RWPE2 (cell line): ENCODE results near the gene TMEM44.

ENCODE experiments used
- ATAC-seq: fragments of 200-7000 bp; cut with Tn5 transposase; 3 replicates; pipeline ENCODE4 v1.9.1; 2021; ENCODE audit warnings: low read depth
- DNase-seq: peaks from one replicate; pipeline ENCODE4 v3.0.0-alpha.2; 2020; ENCODE audit warnings: low spot score
- H3K27ac ChIP-seq: fragments of 450-650 bp; 2 replicates; pipeline ENCODE4 v1.5.1; 2017; ENCODE audit warnings: mild to moderate bottlenecking; ENCODE audit not compliant: poor library complexity, severe bottlenecking
- H3K27me3 ChIP-seq: fragments of 250-450 bp; sonication (Bioruptor Pico); 2 replicates; pipeline ENCODE4 v1.5.1; 2021; ENCODE audit warnings: mild to moderate bottlenecking, moderate library complexity; ENCODE audit not compliant: insufficient read depth, poor library complexity, severe bottlenecking
- H3K36me3 ChIP-seq: fragments of 250-450 bp; sonication (Bioruptor Pico); 2 replicates; pipeline ENCODE4 v1.5.1; 2020; ENCODE audit warnings: low read depth, mild to moderate bottlenecking, moderate library complexity
- H3K4me1 ChIP-seq: fragments of 250-450 bp; sonication (Bioruptor Pico); 2 replicates; pipeline ENCODE4 v1.5.1; 2021; ENCODE audit warnings: mild to moderate bottlenecking, moderate library complexity; ENCODE audit not compliant: insufficient read depth, poor library complexity, severe bottlenecking
- H3K4me3 ChIP-seq: fragments of 250-450 bp; sonication (Bioruptor Pico); 2 replicates; pipeline ENCODE4 v1.5.1; 2021; ENCODE audit warnings: mild to moderate bottlenecking, moderate library complexity; ENCODE audit not compliant: severe bottlenecking
- H3K9me3 ChIP-seq: fragments of 250-450 bp; sonication (Bioruptor Pico); 2 replicates; pipeline ENCODE4 v1.5.1; 2021; ENCODE audit warnings: mild to moderate bottlenecking, moderate library complexity; ENCODE audit not compliant: severe bottlenecking
- CTCF ChIP-seq: fragments of 450-650 bp; IDR thresholded peaks from one replicate; pipeline ENCODE4 v1.5.1; 2017; ENCODE audit warnings: mild to moderate bottlenecking, moderate library complexity; ENCODE audit not compliant: poor library complexity, severe bottlenecking

The TMEM44 gene

DNA sequence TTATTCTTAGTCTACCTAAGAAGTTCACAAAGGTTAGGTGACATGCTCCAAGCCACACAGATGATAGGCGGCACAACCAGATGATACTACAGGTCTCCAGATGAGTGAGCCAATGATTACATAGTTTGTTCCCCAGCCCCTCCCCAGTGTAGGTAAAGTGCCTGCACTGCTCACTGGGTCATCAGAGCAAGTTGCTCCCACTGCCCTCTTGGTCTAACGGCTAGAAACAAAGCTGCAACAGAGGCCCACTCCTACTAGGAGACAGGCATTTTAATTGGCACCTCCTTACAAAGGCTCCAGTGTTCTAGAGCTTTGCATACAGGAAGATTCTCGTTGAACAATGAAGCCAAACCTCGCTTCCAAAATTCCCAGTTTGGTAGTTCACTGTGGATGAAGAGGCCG lies 47.3 kb downstream of the TMEM44 start:
- ATAC-seq = no peak
- H3K27ac ChIP-seq = no peak overlapping the region
- peaks cover 5% of the 10 kb centered on the region for H3K36me3 ChIP-seq
- no peak for TF ChIP-seq CTCF
- H3K9me3 ChIP-seq = no peaks in the 10 kb centered on the region
- H3K27me3 ChIP-seq = no peaks in the 10 kb centered on the region
- H3K4me1 ChIP-seq = peaks cover 10% of the 10 kb centered on the region
- H3K4me3 ChIP-seq = no peak overlapping the region
- no peak for DNase-seq

DNA sequence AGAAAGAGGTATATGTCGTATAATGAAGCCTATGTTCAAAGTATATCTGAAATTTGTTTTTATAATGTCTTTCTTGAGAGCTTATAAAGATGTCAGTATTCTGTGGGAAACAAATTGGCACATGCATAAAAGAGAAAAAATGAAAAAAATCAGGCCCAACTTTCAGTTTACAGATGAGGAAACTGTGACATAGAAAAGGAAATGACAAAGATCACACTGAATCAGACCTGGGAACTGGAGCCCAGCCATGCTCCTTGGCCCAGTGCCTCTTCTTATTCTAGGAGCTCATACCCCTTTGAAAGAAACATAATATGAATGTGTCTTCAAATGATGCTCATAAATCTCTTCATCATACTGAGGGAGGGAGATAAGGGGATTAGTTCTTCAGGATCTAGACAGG lies 48.4 kb downstream of the TMEM44 start:
- H3K4me1 ChIP-seq = peaks cover 10% of the 10 kb centered on the region
- peak overlapping the region; percentile 54 for H3K27ac ChIP-seq
- no peaks in the 10 kb centered on the region for H3K27me3 ChIP-seq
- peaks cover 5% of the 10 kb centered on the region for H3K36me3 ChIP-seq
- no peak for TF ChIP-seq CTCF
- H3K9me3 ChIP-seq = no peaks in the 10 kb centered on the region
- DNase-seq (no peak), ATAC-seq (no peak)
- H3K4me3 ChIP-seq = no peak overlapping the region

DNA sequence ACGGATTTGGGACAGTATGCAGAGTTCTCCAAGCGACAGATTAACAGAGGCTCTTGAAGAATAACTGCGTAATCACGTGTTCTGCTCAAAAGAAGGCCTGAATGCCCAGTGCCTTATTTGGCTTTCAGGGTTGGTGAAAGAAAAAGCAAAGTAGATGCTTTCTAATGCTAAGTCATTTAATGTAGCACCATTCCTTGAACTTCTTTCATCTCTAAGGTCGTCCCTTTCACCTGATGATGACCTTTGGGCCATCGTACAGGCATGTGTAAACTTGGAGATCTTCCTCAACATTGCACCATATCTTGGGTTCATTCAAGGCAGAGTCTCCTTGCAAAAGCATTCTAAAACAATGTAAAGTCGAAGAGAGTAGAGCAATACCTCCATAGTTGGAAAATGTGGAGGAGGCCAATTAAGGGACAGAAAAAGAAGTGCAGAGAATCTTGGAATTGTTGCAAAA lies 48.9 kb downstream of the TMEM44 start:
- Histone ChIP-seq H3K4me3 (peak overlapping the region; percentile 56), H3K27ac (peak overlapping the region; percentile 54), H3K27me3 (no peaks in the 10 kb centered on the region), H3K4me1 (peaks cover 10% of the 10 kb centered on the region), H3K9me3 (no peaks in the 10 kb centered on the region), H3K36me3 (peaks cover 5% of the 10 kb centered on the region)
- TF ChIP-seq CTCF = no peak
- DNase-seq (no peak), ATAC-seq (no peak; the same call in 2 of the 3 replicates)

DNA sequence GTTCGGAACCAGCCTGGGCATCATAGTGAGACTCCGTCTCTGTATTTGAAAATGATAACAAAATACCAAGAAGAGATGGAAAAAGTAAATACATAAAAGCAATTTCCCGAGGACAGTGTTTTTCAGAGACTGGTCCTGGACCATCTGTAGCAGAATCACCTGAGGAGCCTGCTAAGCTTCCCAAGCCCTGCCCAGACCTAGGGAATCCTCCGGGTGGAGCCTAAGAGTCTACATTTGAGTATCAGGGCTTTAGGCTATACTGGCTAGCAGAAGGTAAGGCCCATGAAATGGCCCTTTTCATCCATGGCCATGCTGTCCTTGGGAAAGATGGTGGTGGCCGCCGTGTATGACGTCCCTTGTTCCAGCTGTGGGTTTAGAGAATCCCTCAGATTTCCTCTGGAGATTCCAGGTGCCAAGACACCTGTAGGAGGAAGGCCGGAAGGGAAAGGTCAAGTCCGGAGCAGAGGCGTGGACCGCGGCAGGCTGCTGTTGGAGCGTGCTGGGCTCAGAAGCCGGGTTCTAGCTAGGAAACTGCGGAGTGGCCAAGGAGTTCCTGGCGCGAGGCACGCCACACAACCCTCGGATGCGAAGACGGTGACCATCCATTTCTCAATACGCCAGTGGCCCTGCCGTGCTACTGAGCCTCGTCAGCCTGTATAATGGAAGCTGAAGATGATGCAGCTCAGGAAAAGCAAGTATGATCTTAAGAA lies 50.9 kb downstream of the TMEM44 start:
- ATAC-seq (no peak), DNase-seq (no peak)
- Histone ChIP-seq H3K36me3 (peaks cover 5% of the 10 kb centered on the region), H3K4me3 (no peak overlapping the region), H3K27me3 (no peaks in the 10 kb centered on the region), H3K4me1 (peaks cover 19% of the 10 kb centered on the region), H3K27ac (no peak overlapping the region), H3K9me3 (no peaks in the 10 kb centered on the region)
- no peak for TF ChIP-seq CTCF

DNA sequence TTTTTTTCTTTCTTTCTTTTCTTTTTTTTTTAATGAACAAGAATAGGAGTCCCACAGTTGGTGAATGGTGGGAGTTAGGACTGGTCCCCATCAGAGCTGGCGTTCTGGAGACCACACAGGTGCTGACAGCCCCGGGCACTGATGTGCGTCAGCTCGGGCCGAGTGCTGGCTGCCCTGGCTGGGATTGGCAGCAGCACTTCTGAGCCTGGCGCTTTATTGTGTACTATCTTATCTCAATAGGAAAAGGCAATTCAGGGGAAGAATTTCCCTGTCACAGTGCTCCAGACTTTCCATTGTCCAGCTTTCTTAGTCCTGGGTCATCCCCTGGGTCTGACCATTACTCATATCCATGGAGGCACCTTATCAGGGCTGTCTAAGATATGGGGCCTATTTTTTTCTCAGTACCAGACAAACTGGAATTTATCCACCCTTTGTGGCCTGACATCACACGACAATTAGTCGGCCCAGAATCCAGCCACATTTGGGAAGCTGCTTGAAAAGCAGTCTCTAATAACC lies 54.1 kb downstream of the TMEM44 start:
- H3K4me1 ChIP-seq = peaks cover 28% of the 10 kb centered on the region
- ATAC-seq = no peak
- no peak overlapping the region for H3K4me3 ChIP-seq
- peak overlapping the region; percentile 24 for H3K27ac ChIP-seq
- DNase-seq = no peak
- TF ChIP-seq CTCF = no peak
- no peaks in the 10 kb centered on the region for H3K27me3 ChIP-seq
- no peaks in the 10 kb centered on the region for H3K9me3 ChIP-seq
- no peaks in the 10 kb centered on the region for H3K36me3 ChIP-seq
